HepG2 (cell line): ENCODE measurements around the gene ZNF189.

Experiments used
- FOSL1 ChIP-seq: sonication (generic); formaldehyde crosslinking; IDR thresholded peaks from 2 replicates; pipeline ENCODE4 v1.9.0; 2021; ENCODE audit warnings: missing genetic modification reagents, borderline replicate concordance
- SMARCC2 ChIP-seq: fragments of 450-650 bp; IDR thresholded peaks from 2 replicates; pipeline ENCODE4 v1.6.1; 2017; ENCODE audit warnings: antibody characterized with exemption, mild to moderate bottlenecking
- TF ChIP-seq, protein P1 (sequence below): sonication (generic); formaldehyde crosslinking; IDR thresholded peaks from 2 replicates; pipeline ENCODE4 v1.5.1; 2020; ENCODE audit warnings: missing genetic modification reagents, mild to moderate bottlenecking, borderline replicate concordance

GRCh38 chr9:101388507-101388993, 10.1 kb upstream of the ZNF189 start:
- TF ChIP-seq SMARCC2 (no peak), FOSL1 (no peak)
- TF ChIP-seq, protein P1, sequence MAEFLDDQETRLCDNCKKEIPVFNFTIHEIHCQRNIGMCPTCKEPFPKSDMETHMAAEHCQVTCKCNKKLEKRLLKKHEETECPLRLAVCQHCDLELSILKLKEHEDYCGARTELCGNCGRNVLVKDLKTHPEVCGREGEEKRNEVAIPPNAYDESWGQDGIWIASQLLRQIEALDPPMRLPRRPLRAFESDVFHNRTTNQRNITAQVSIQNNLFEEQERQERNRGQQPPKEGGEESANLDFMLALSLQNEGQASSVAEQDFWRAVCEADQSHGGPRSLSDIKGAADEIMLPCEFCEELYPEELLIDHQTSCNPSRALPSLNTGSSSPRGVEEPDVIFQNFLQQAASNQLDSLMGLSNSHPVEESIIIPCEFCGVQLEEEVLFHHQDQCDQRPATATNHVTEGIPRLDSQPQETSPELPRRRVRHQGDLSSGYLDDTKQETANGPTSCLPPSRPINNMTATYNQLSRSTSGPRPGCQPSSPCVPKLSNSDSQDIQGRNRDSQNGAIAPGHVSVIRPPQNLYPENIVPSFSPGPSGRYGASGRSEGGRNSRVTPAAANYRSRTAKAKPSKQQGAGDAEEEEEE: no peak
